Measurements from ENCODE around the gene CCDC194. TPM values are rescaled to one million over a fixed set of nuclear protein-coding genes. Genes with fewer than 3 reads are reported as not detected.

Gene CCDC194
- total and polyA plus RNA-seq, 2 donors from 2014 or later = 0.57 TPM; not detected in 1

DNA sequence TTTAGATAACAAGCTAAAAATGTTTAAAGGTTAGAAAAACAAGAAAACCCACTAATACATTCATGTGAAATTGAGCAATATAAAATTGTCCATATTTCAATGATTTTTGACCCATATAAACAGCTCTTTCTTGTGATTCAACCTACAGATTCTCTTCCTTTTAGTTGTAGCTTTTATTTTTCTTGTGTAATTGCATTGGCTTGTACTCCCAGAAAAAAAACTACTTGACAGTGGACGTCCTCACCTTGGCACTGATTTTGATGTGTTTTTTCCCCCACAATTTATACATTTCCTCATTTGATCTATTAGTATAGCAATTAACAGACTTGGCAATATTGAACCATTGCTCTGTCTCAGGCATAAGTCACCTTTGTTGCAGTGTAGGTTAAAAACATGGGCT, 4.7 kb downstream of the CCDC194 start:
- FAIRE-seq (no peak), DNase-seq (no peak)
- no peak overlapping the region for H3K4me3 ChIP-seq (ENCODE audit: low read length in 3 of 3)
- peaks cover 0 to 9% (median 4%) of the 10 kb centered on the region in 3 donors for H3K4me1 ChIP-seq (ENCODE audit: control insufficient read depth in 2 of 3, insufficient read depth in 2 of 3, low read depth in 1 of 3, low read length in 3 of 3)
- intact Hi-C loops (cut with DNase I) = no loop called here
- H3K9me3 ChIP-seq (ENCODE audit: control insufficient read depth in 2 of 3, insufficient read depth in 1 of 3, low read length in 3 of 3) = no peaks in the 10 kb centered on the region
- no peak for TF ChIP-seq CTCF (IDR thresholded peaks at IDR 0.05; ENCODE audit: borderline replicate concordance, extremely low read depth, insufficient read depth)
- no peak overlapping the region for H3K9ac ChIP-seq (ENCODE audit: low read length in 3 of 3)
- H3K27ac ChIP-seq (ENCODE audit: low read depth in 2 of 2, low read length in 2 of 2) = no peak overlapping the region
- no peaks in the 10 kb centered on the region for H3K27me3 ChIP-seq (ENCODE audit: control insufficient read depth, insufficient read depth, low read length)
- H3K36me3 ChIP-seq (ENCODE audit: control insufficient read depth in 2 of 3, insufficient read depth in 3 of 3, low read length in 3 of 3) = no peaks in the 10 kb centered on the region

DNA sequence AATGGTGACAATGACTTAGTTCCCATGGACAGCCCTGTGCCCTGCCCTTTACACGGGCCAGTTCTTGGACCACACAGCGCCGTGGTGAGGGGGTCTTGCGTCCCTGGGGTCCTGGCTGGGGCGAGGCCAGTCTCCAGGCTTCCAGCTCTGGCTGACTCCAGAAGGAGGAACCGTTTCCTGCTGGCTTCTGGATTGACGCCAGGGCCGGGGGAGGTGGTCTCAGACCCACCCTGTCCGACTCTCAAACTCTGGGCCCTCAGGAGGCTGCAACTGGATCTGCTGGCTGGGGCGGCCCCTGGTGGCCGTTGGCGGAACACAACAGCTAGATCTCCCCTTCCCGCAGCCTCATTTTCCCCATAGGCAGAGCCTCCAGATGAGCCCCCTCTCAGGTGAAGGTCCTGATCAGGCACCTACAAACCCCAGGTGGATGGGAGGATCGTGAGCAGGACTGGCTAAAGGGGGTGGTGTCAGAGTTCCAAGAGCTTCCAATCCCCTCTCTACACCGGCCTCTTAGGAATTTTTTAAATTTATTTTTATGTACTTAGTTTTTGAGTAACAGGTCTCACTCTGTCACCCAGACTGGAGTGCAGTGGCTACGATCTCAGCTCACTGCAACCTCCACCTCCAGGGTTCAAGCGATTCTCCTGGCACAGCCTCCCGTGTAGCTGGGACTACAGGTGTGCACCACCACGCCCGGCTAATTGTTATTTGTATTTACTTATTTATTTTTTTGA, 8.0 kb downstream of the CCDC194 start:
- Histone ChIP-seq H3K9me3 (ENCODE audit: control insufficient read depth in 2 of 3, insufficient read depth in 1 of 3, low read length in 3 of 3) (no peaks in the 10 kb centered on the region), H3K9ac (ENCODE audit: low read length in 3 of 3) (no peak overlapping the region), H3K4me3 (ENCODE audit: low read length in 3 of 3) (no peak overlapping the region), H3K36me3 (ENCODE audit: control insufficient read depth in 2 of 3, insufficient read depth in 3 of 3, low read length in 3 of 3) (no peaks in the 10 kb centered on the region), H3K4me1 (ENCODE audit: control insufficient read depth in 2 of 3, insufficient read depth in 2 of 3, low read depth in 1 of 3, low read length in 3 of 3) (peaks cover 0 to 3% (median 0%) of the 10 kb centered on the region in 3 donors), H3K27me3 (ENCODE audit: control insufficient read depth, insufficient read depth, low read length) (no peaks in the 10 kb centered on the region), H3K27ac (ENCODE audit: low read depth in 2 of 2, low read length in 2 of 2) (no peak overlapping the region)
- peak; percentile 80 for TF ChIP-seq CTCF (IDR thresholded peaks at IDR 0.05; ENCODE audit: borderline replicate concordance, extremely low read depth, insufficient read depth)
- DNase-seq = peak; percentile 77 to 89 (median 88)
- intact Hi-C loops (cut with DNase I) = no loop called here
- FAIRE-seq = no peak

DNA sequence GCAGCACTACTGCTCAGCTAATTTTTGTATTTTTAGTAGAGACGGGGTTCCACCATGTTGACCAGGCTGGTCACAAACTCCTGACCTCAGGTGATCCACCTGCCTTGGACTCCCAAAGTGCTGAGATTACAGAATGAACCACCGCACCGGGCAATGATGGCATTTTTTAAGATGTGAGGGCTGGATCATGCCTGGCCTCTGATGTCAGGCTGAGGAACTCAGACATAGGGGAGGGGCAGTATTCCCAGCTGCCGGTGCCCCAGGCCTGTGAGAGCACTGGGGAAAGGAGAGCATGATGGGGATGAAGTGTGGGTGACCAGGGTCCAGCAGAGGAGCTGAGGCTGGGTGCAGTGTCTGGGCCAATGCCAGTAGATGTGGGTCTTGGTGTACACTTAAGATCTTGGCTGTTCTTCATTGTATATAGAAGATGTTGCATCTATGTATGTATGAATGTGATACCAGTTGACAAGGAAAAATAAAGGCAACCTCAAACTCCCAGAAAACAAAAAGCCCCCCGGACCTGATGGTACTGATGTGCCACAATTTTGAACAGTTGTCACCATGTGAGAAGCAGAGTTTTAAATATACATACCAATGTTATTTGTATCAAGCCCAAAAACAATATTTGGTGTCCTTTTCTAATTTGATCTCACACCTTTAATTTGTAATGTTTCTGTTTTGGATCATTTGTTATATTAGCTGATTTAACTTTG, 13.4 kb downstream of the CCDC194 start:
- TF ChIP-seq CTCF (IDR thresholded peaks at IDR 0.05; ENCODE audit: borderline replicate concordance, extremely low read depth, insufficient read depth) = no peak
- H3K4me1 ChIP-seq (ENCODE audit: control insufficient read depth in 2 of 3, insufficient read depth in 2 of 3, low read depth in 1 of 3, low read length in 3 of 3) = peaks cover 0 to under 1% (median 0%) of the 10 kb centered on the region in 3 donors
- no peak for DNase-seq
- no peaks in the 10 kb centered on the region for H3K36me3 ChIP-seq (ENCODE audit: control insufficient read depth in 2 of 3, insufficient read depth in 3 of 3, low read length in 3 of 3)
- intact Hi-C loops (cut with DNase I) = no loop called here
- FAIRE-seq = no peak
- no peak overlapping the region for H3K9ac ChIP-seq (ENCODE audit: low read length in 3 of 3)
- no peak overlapping the region for H3K27ac ChIP-seq (ENCODE audit: low read depth in 2 of 2, low read length in 2 of 2)
- no peaks in the 10 kb centered on the region for H3K9me3 ChIP-seq (ENCODE audit: control insufficient read depth in 2 of 3, insufficient read depth in 1 of 3, low read length in 3 of 3)
- no peak overlapping the region for H3K4me3 ChIP-seq (ENCODE audit: low read length in 3 of 3)
- no peaks in the 10 kb centered on the region for H3K27me3 ChIP-seq (ENCODE audit: control insufficient read depth, insufficient read depth, low read length)
